LNCaP clone FGC (cell line): ENCODE data around the gene ARHGEF11.

Source experiments
- DNase-seq: peaks from one replicate; pipeline ENCODE4 v3.0.0-alpha.2; 2011; ENCODE audit warnings: low read depth
- H3K4me3 ChIP-seq: 2 replicates; pipeline ENCODE4 v1.5.1; 2011; ENCODE audit warnings: mild to moderate bottlenecking, low read depth, low read length, control low read depth
- TF ChIP-seq, protein P1 (sequence below): IDR thresholded peaks from 2 replicates; pipeline ENCODE4 v1.5.1; 2012; ENCODE audit warnings: mild to moderate bottlenecking; ENCODE audit not compliant: control insufficient read depth, insufficient read depth; ENCODE audit errors: extremely low read depth

Gene ARHGEF11

DNA sequence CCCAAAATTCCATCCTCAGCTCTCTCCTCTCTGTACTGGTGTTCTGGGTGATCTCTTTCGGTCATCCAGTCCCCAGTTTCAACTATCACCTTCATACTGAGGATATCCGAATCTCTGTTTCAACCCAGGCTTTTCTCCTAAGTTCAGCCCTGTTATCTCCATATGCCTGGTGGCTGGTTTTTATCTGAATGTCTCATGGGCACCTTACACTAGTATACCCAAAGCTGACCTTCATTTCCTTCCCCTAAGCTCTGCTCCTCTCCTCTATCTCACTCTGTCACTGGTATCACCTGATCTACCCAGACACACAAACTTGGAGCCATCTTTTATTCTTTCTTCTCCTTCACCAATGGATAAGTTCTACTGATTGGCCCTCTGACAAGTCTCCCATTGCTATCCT lies 72.1 kb downstream of the ARHGEF11 start:
- DNase-seq = no peak
- TF ChIP-seq, protein P1, sequence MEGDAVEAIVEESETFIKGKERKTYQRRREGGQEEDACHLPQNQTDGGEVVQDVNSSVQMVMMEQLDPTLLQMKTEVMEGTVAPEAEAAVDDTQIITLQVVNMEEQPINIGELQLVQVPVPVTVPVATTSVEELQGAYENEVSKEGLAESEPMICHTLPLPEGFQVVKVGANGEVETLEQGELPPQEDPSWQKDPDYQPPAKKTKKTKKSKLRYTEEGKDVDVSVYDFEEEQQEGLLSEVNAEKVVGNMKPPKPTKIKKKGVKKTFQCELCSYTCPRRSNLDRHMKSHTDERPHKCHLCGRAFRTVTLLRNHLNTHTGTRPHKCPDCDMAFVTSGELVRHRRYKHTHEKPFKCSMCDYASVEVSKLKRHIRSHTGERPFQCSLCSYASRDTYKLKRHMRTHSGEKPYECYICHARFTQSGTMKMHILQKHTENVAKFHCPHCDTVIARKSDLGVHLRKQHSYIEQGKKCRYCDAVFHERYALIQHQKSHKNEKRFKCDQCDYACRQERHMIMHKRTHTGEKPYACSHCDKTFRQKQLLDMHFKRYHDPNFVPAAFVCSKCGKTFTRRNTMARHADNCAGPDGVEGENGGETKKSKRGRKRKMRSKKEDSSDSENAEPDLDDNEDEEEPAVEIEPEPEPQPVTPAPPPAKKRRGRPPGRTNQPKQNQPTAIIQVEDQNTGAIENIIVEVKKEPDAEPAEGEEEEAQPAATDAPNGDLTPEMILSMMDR = no peak
- no peak overlapping the region for H3K4me3 ChIP-seq

GRCh38 chr1:156970017-156970416 lies 75.5 kb downstream of the ARHGEF11 start:
- TF ChIP-seq, protein P1 = peak; percentile 26
- DNase-seq = no peak
- H3K4me3 ChIP-seq = no peak overlapping the region

- TF ChIP-seq, protein P1 = no peak
- no peak for DNase-seq
These were observed 76.0 kb downstream of the ARHGEF11 start for GRCh38 chr1:156969496-156969895.

DNA sequence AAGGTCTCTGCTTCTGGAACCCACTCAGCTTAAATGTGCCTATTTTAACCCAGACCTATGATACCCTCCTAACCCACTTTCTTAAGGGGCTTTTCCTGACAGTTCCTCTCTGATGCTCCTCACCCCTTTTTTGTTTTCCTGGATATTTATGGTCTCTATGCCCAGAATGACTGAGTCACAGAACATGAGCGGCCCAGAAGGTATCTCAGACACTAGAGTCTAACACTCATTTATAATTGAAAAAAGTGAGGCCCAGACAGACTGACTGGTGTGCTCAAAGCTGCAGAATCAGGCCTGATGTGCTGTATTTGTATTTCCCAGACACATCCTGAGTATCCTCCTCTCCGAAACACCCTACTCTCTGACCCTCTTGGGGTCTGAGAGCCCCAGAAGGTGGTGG lies 81.1 kb downstream of the ARHGEF11 start:
- TF ChIP-seq, protein P1 = no peak
- DNase-seq = no peak
- H3K4me3 ChIP-seq = no peak overlapping the region

More at GRCh38 chr1:156969496-156969895, 76.0 kb downstream of the ARHGEF11 start:
- no peak overlapping the region for H3K4me3 ChIP-seq

- DNase-seq = no peak
- TF ChIP-seq, protein P1 = no peak
- no peak overlapping the region for H3K4me3 ChIP-seq
These were observed 81.9 kb downstream of the ARHGEF11 start for GRCh38 chr1:156963621-156964020.

DNA sequence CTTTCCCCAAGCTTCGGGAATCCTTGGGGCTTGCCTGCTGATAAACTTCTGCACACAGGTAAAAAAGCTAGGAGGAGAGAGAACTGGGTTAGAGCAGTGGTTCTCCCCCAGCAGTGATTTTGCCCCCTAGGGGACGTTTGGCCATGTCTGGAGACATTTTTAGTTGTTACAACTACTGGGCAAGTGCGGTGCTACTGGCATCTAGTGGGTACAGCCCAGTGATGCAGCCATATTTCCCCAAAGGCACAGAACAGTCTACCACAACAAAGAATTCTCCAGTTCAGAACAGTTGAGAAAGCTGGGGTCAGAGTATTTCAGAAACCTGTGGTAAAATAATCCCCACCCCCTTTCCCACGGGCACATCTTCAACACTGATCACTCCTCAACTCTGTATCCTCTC lies 83.8 kb downstream of the ARHGEF11 start:
- no peak overlapping the region for H3K4me3 ChIP-seq
- TF ChIP-seq, protein P1 = 0 out of 2 replicates have a peak, but pooled peaks have one; percentile 19
- DNase-seq = no peak

GRCh38 chr1:156959925-156960324 lies 85.6 kb downstream of the ARHGEF11 start:
- TF ChIP-seq, protein P1 = no peak
- no peak overlapping the region for H3K4me3 ChIP-seq
- no peak for DNase-seq
